PFSK-1 (cell line): Measurements from ENCODE around the gene IKZF3.

Experiments
- FOXP2 ChIP-seq: optimal IDR thresholded peaks from 2 replicates; pipeline ENCODE3; 2011; ENCODE audit warnings: borderline replicate concordance, control low read depth, inconsistent platforms; ENCODE audit not compliant: insufficient read depth; ENCODE audit errors: extremely low read length, extremely low read depth
- POLR2AphosphoS5 ChIP-seq: IDR thresholded peaks from 2 replicates; pipeline ENCODE4 v1.6.1; 2012; ENCODE audit warnings: low read depth, mild to moderate bottlenecking, control low read depth, low read length, moderate library complexity
- SIN3A ChIP-seq: IDR thresholded peaks from 2 replicates; pipeline ENCODE4 v1.6.1; 2012; ENCODE audit warnings: mild to moderate bottlenecking, low read length, moderate library complexity, borderline replicate concordance; ENCODE audit not compliant: insufficient read depth
- TAF1 ChIP-seq: IDR thresholded peaks from 2 replicates; pipeline ENCODE4 v1.6.1; 2012; ENCODE audit warnings: low read length, control low read depth, borderline replicate concordance; ENCODE audit not compliant: insufficient read depth
- TF ChIP-seq, protein P1 (sequence below), 2 experiments: IDR thresholded peaks; 2 replicates each; pipeline versions ENCODE4 v1.6.1 to v1.8.0; 2011 to 2012; ENCODE audit warnings: low read depth in 2 of 2, low read length in 2 of 2, control low read depth in 1 of 2, inconsistent platforms in 1 of 2, mild to moderate bottlenecking in 1 of 2, moderate library complexity in 1 of 2; ENCODE audit not compliant: insufficient read depth in 1 of 2

Gene IKZF3

DNA sequence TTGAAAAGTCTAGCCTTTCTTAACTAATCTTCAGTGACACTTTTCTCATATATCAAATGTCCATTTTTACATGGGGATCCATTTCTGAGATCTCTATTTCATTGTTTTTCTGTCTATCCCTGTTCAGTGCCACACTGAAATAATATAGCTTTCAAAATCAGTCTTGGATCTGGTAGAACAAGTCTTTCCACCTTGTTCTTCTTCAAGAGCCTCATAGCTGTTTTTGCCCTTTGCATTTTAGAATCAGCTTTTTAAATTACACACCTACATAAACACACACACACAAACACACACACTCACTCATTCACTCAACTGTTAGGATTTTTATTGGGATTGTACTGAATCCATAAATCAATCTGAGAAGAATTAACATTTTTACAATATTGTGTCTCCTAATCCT is 35.1 kb upstream of the IKZF3 start:
- TF ChIP-seq, protein P1, sequence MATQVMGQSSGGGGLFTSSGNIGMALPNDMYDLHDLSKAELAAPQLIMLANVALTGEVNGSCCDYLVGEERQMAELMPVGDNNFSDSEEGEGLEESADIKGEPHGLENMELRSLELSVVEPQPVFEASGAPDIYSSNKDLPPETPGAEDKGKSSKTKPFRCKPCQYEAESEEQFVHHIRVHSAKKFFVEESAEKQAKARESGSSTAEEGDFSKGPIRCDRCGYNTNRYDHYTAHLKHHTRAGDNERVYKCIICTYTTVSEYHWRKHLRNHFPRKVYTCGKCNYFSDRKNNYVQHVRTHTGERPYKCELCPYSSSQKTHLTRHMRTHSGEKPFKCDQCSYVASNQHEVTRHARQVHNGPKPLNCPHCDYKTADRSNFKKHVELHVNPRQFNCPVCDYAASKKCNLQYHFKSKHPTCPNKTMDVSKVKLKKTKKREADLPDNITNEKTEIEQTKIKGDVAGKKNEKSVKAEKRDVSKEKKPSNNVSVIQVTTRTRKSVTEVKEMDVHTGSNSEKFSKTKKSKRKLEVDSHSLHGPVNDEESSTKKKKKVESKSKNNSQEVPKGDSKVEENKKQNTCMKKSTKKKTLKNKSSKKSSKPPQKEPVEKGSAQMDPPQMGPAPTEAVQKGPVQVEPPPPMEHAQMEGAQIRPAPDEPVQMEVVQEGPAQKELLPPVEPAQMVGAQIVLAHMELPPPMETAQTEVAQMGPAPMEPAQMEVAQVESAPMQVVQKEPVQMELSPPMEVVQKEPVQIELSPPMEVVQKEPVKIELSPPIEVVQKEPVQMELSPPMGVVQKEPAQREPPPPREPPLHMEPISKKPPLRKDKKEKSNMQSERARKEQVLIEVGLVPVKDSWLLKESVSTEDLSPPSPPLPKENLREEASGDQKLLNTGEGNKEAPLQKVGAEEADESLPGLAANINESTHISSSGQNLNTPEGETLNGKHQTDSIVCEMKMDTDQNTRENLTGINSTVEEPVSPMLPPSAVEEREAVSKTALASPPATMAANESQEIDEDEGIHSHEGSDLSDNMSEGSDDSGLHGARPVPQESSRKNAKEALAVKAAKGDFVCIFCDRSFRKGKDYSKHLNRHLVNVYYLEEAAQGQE (IDR thresholded peaks at IDR 0.05; ENCODE audit: insufficient read depth in 1 of 2, low read depth in 2 of 2, low read length in 2 of 2), result no peak
- TF ChIP-seq SIN3A (no peak), TAF1 (no peak), FOXP2 (no peak), POLR2AphosphoS5 (no peak)

DNA sequence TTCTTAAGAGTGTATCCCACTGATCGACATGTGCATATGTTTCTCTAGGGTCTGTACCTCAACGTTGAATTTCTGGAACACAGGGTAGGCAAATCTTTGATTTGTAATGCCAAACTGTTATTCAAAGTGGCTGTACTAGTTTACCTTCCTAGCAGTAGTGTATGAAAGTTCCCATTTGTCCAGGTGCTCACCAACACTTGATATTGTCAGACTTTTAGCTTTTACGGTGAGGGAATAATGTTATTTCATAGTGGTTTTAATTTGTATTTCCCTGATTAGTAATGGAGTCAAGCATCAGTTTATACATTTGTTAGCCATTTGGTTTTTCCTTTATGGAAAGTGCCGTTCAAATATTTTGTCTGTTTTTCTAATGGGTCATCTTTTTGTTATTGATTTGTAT is 34.0 kb upstream of the IKZF3 start:
- no peak for TF ChIP-seq FOXP2
- TF ChIP-seq, protein P1 (IDR thresholded peaks at IDR 0.05; ENCODE audit: insufficient read depth in 1 of 2, low read depth in 2 of 2, low read length in 2 of 2), result no peak
- TF ChIP-seq TAF1, result no peak
- no peak for TF ChIP-seq POLR2AphosphoS5
- TF ChIP-seq SIN3A, result no peak

DNA sequence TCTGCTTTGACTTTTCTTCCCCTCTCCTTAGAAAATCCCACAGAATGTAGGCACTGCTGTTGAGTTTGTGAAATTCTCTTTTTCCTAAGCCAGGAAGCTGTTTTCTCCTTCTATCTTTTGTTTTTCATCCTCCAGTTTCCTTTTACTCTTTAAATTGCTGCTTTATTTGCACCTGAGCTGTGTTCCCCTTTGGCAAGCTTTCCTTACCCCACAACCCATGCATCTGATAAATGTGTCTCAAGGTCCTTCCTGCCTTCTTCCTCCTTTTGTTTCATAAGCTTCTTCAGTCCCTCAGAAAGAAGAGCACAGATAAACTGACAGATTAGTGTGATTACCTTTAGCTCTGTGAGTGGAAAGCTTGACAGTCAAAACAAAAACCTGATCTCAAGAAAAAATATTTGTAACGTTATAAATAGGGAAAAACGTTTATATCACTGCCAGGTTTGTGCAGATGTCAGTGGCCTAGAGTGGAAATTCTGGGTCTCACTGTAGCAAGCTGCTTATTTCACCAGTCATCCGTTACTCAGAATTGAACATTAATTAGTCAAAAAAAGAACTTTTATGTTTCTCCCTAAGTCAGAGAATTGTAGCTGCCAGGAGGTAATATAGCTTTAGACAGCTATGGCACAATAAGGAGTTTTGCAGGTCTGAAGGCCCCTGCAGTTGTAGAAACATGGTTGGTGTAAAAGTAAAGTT is 30.7 kb upstream of the IKZF3 start:
- TF ChIP-seq POLR2AphosphoS5, result no peak
- TF ChIP-seq, protein P1 (IDR thresholded peaks at IDR 0.05; ENCODE audit: insufficient read depth in 1 of 2, low read depth in 2 of 2, low read length in 2 of 2), result no peak

DNA sequence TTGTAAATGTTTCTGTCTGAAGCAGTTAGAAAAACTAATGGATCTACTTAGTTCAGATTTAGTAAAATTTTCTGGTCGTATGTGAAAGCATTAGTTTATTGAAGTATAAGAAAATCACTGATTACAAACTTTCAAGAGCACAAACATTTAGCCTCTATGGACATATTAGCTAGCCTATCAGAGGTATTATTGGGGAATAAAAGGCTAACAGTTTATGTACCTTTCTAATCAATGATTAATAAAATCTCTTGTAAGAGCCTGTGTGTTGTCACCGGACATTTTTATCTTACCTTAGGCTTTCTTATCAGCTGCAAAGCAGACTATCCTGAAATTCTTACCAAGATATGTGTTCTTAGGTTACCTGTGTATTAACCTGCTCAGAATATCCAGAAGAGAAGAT is 25.1 kb upstream of the IKZF3 start:
- TF ChIP-seq SIN3A, result no peak
- TF ChIP-seq TAF1, result no peak
- no peak for TF ChIP-seq FOXP2
- TF ChIP-seq, protein P1 (IDR thresholded peaks at IDR 0.05; ENCODE audit: insufficient read depth in 1 of 2, low read depth in 2 of 2, low read length in 2 of 2), result no peak
- TF ChIP-seq POLR2AphosphoS5, result no peak

DNA sequence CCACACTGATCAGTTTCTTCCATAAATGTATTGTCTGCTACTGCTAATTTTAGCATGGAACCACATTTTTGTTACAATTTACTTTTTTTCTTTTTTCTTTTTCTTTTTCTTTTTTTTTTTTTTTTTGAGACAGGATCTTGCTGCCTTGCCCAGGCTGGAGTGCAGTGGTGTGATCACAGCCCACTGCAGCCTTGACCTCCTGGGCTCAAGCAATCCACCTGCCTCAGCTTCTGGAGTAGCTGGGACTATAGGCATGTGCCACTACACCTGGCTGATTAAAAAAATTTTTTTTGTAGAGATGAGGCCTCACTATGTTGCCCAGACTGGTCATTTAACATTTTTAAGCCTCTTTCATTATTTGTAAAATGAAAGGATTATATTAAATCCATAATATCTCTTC is 23.0 kb upstream of the IKZF3 start:
- TF ChIP-seq FOXP2 (no peak), POLR2AphosphoS5 (no peak), TAF1 (no peak), SIN3A (no peak)
- TF ChIP-seq, protein P1 (IDR thresholded peaks at IDR 0.05; ENCODE audit: insufficient read depth in 1 of 2, low read depth in 2 of 2, low read length in 2 of 2), result no peak
